ENCODE measurements around the gene PLA2G5.

Gene PLA2G5

GRCh38 chr1:20102875-20103274 lies 32.9 kb downstream of the PLA2G5 start:
- peaks cover 17% of the 10 kb centered on the region for H3K4me1 ChIP-seq (ENCODE audit: low read length)
- H2AFZ ChIP-seq (ENCODE audit: low read depth, low read length): no peak overlapping the region
- no peaks in the 10 kb centered on the region for H3K79me2 ChIP-seq (ENCODE audit: low read length)
- H3K27ac ChIP-seq (ENCODE audit: low read length): no peak overlapping the region
- H3K9me3 ChIP-seq (ENCODE audit: insufficient read depth, low read length): no peaks in the 10 kb centered on the region
- no peaks in the 10 kb centered on the region for H3K36me3 ChIP-seq (replicated peaks; ENCODE audit: low read depth, low read length)
- no peak overlapping the region for H3K4me2 ChIP-seq (ENCODE audit: low read length)
- no peak overlapping the region for H3K9ac ChIP-seq (ENCODE audit: low read length)
- no peak overlapping the region for H3K4me3 ChIP-seq (ENCODE audit: low read length)
- H4K20me1 ChIP-seq (ENCODE audit: insufficient read depth, low read length): no peaks in the 10 kb centered on the region
- TF ChIP-seq, protein P1, sequence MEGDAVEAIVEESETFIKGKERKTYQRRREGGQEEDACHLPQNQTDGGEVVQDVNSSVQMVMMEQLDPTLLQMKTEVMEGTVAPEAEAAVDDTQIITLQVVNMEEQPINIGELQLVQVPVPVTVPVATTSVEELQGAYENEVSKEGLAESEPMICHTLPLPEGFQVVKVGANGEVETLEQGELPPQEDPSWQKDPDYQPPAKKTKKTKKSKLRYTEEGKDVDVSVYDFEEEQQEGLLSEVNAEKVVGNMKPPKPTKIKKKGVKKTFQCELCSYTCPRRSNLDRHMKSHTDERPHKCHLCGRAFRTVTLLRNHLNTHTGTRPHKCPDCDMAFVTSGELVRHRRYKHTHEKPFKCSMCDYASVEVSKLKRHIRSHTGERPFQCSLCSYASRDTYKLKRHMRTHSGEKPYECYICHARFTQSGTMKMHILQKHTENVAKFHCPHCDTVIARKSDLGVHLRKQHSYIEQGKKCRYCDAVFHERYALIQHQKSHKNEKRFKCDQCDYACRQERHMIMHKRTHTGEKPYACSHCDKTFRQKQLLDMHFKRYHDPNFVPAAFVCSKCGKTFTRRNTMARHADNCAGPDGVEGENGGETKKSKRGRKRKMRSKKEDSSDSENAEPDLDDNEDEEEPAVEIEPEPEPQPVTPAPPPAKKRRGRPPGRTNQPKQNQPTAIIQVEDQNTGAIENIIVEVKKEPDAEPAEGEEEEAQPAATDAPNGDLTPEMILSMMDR (IDR thresholded peaks at IDR 0.05; ENCODE audit: low read depth, low read length): no peak
- no peak for TF ChIP-seq EZH2phosphoT487 (IDR thresholded peaks at IDR 0.05; ENCODE audit: low read depth)
- H3K27me3 ChIP-seq (ENCODE audit: low read depth, low read length): no peaks in the 10 kb centered on the region

- Histone ChIP-seq H3K27ac (ENCODE audit: low read length) (no peak overlapping the region), H3K4me2 (ENCODE audit: low read length) (no peak overlapping the region), H3K9ac (ENCODE audit: low read length) (no peak overlapping the region), H3K79me2 (ENCODE audit: low read length) (no peaks in the 10 kb centered on the region), H3K4me1 (ENCODE audit: low read length) (peaks cover 22% of the 10 kb centered on the region), H2AFZ (ENCODE audit: low read depth, low read length) (no peak overlapping the region), H4K20me1 (ENCODE audit: insufficient read depth, low read length) (no peaks in the 10 kb centered on the region), H3K4me3 (ENCODE audit: low read length) (no peak overlapping the region), H3K36me3 (replicated peaks; ENCODE audit: low read depth, low read length) (no peaks in the 10 kb centered on the region), H3K9me3 (ENCODE audit: insufficient read depth, low read length) (no peaks in the 10 kb centered on the region), H3K27me3 (ENCODE audit: low read depth, low read length) (no peaks in the 10 kb centered on the region)
- TF ChIP-seq, protein P1 (IDR thresholded peaks at IDR 0.05; ENCODE audit: low read depth, low read length): no peak
- TF ChIP-seq EZH2phosphoT487 (IDR thresholded peaks at IDR 0.05; ENCODE audit: low read depth): no peak
Measured at GRCh38 chr1:20105856-20106255, 35.9 kb downstream of the PLA2G5 start.

- no peaks in the 10 kb centered on the region for H3K36me3 ChIP-seq (replicated peaks; ENCODE audit: low read depth, low read length)
- H3K4me1 ChIP-seq (ENCODE audit: low read length): peaks cover 13% of the 10 kb centered on the region
- no peaks in the 10 kb centered on the region for H3K79me2 ChIP-seq (ENCODE audit: low read length)
- no peak overlapping the region for H3K4me3 ChIP-seq (ENCODE audit: low read length)
- no peak for TF ChIP-seq EZH2phosphoT487 (IDR thresholded peaks at IDR 0.05; ENCODE audit: low read depth)
- TF ChIP-seq, protein P1 (IDR thresholded peaks at IDR 0.05; ENCODE audit: low read depth, low read length): no peak
- H3K9ac ChIP-seq (ENCODE audit: low read length): no peak overlapping the region
- no peak overlapping the region for H2AFZ ChIP-seq (ENCODE audit: low read depth, low read length)
- no peaks in the 10 kb centered on the region for H4K20me1 ChIP-seq (ENCODE audit: insufficient read depth, low read length)
- no peak overlapping the region for H3K4me2 ChIP-seq (ENCODE audit: low read length)
- H3K9me3 ChIP-seq (ENCODE audit: insufficient read depth, low read length): no peaks in the 10 kb centered on the region
- no peak overlapping the region for H3K27ac ChIP-seq (ENCODE audit: low read length)
- no peaks in the 10 kb centered on the region for H3K27me3 ChIP-seq (ENCODE audit: low read depth, low read length)
Measured at GRCh38 chr1:20107351-20107750, 37.4 kb downstream of the PLA2G5 start.

DNA sequence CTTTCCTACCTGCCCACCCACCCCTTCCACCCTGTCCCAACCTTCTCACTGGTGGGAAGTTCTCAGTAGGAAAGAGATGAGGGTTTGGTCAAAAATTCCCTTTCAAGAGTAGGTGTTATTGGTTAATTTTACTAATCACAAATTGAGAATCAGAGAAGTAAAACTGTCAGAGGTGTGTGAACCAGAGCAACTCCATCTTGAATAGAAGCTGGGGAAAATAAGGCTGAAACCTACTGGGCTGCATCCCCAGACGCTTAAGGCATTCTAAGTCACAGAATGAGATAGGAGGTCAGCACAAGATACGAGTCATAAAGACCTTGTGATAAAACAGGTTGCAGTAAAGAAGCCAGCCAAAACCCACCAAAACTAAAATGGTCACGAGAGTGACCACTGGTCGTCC lies 37.8 kb downstream of the PLA2G5 start:
- TF ChIP-seq EZH2phosphoT487 (IDR thresholded peaks at IDR 0.05; ENCODE audit: low read depth): no peak
- TF ChIP-seq, protein P1 (IDR thresholded peaks at IDR 0.05; ENCODE audit: low read depth, low read length): no peak
- H3K4me2 ChIP-seq (ENCODE audit: low read length): no peak overlapping the region
- no peak overlapping the region for H3K27ac ChIP-seq (ENCODE audit: low read length)

More for the DNA sequence above, 37.8 kb downstream of the PLA2G5 start:
- no peak overlapping the region for H2AFZ ChIP-seq (ENCODE audit: low read depth, low read length)
- H3K4me1 ChIP-seq (ENCODE audit: low read length): peaks cover 13% of the 10 kb centered on the region
- H3K79me2 ChIP-seq (ENCODE audit: low read length): no peaks in the 10 kb centered on the region
- H3K36me3 ChIP-seq (replicated peaks; ENCODE audit: low read depth, low read length): no peaks in the 10 kb centered on the region
- no peaks in the 10 kb centered on the region for H3K27me3 ChIP-seq (ENCODE audit: low read depth, low read length)
- no peaks in the 10 kb centered on the region for H4K20me1 ChIP-seq (ENCODE audit: insufficient read depth, low read length)
- H3K9me3 ChIP-seq (ENCODE audit: insufficient read depth, low read length): no peaks in the 10 kb centered on the region
- no peak overlapping the region for H3K4me3 ChIP-seq (ENCODE audit: low read length)
- H3K9ac ChIP-seq (ENCODE audit: low read length): no peak overlapping the region
